GM10248 (cell line): Measurements from ENCODE around the gene MAGED1.

ENCODE experiments used
- CTCF ChIA-PET: fragments of 300-600 bp; sonication (Branson Sonifier 250); formaldehyde crosslinking; extraction: SDS; loops from one replicate; lab custom pipeline; 2021; ENCODE audit warnings: antibody characterized with exemption; lab: Yijun Ruan, JAX
- POLR2A ChIA-PET: fragments of 350-650 bp; sonication (Branson Sonifier 250); formaldehyde crosslinking; extraction: SDS; loops from one replicate; lab custom pipeline; 2020; ENCODE audit warnings: antibody characterized with exemption; lab: Yijun Ruan, JAX
- DNase-seq: peaks from one replicate; pipeline ENCODE4 v3.0.0; 2012; ENCODE audit errors: extremely low spot score
- TF ChIP-seq, protein P1 (sequence below): IDR thresholded peaks from 2 replicates; pipeline ENCODE4 v1.5.1; 2012; ENCODE audit warnings: mild to moderate bottlenecking, low read depth; ENCODE audit errors: extremely low read depth, missing control alignments, control extremely low read depth

MAGED1 gene

DNA sequence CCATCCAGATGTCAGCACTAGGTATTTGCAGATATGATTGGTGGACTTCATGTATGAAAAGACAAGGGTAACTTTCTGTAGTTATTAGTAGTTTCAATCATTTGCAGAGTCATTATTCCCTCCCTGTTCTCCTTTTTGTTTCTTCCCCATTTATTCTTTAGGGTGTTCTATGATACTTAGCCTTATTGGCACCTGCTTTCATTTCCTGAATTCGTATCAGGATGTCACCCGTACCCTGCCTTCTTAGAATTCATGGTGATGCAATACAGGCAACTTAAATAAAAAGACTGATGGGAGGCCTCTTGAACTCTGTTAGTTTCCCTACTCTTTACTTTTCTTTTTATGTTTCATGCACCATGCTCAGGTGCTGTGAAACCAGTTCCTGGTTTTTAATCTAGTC is 24.2 kb downstream of the MAGED1 start:
- DNase-seq: no peak
- TF ChIP-seq, protein P1, sequence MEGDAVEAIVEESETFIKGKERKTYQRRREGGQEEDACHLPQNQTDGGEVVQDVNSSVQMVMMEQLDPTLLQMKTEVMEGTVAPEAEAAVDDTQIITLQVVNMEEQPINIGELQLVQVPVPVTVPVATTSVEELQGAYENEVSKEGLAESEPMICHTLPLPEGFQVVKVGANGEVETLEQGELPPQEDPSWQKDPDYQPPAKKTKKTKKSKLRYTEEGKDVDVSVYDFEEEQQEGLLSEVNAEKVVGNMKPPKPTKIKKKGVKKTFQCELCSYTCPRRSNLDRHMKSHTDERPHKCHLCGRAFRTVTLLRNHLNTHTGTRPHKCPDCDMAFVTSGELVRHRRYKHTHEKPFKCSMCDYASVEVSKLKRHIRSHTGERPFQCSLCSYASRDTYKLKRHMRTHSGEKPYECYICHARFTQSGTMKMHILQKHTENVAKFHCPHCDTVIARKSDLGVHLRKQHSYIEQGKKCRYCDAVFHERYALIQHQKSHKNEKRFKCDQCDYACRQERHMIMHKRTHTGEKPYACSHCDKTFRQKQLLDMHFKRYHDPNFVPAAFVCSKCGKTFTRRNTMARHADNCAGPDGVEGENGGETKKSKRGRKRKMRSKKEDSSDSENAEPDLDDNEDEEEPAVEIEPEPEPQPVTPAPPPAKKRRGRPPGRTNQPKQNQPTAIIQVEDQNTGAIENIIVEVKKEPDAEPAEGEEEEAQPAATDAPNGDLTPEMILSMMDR: no peak
- POLR2A ChIA-PET: no interaction called here
- CTCF ChIA-PET: no interaction called here

DNA sequence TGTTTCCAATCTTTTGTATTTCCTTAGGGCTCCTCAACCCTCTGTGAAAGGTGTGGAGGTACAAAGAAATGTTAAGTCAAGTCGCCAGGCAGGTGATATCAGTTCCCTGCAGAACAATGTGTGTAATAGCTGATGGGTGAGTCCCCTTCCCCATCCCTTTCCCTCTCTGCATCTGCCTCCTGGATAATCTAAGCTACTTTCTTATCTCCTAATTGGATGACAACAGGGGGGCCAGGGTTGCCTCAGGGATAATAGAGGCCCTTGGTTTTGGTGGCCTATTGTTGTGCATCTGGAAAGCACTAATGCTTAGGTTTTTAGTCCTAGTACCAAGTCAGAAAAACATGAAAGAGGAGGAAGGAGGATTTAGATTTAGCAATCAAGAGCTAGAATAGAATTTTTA is 29.1 kb downstream of the MAGED1 start:
- TF ChIP-seq, protein P1: no peak
- POLR2A ChIA-PET: no interaction called here
- DNase-seq: no peak
- CTCF ChIA-PET: no interaction called here

DNA sequence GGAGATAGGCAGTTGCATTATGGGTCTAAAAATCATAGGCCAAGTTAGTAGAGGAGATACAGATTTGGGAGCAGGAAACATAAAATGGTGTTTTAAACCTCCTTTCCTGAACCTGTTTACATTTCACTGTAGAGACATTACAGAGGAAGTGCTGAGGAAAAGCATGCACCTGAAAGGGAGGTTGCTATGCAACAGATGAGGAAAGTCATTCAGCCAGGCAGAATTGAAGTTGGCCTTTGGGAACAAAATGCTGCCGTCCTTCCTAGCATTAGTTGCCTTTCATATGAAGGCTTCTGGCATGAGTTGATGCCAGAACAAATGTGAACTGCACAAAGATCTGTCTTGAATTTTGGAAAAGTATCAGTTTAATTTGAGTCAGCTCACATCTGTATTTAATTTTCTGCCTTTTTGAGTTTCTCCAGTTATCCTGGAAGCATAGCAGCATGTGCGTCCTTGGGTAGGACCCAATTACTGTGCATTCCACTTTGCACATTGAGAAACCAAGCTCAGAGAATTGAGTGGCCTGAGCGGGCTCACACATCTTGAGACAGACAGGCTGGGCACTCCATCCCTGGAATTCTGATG is 38.2 kb downstream of the MAGED1 start:
- TF ChIP-seq, protein P1: no peak
- DNase-seq: no peak
- CTCF ChIA-PET: no interaction called here
- POLR2A ChIA-PET: no interaction called here
